Measurements from ENCODE around the gene SLC24A4.

- TF ChIP-seq, protein P1, sequence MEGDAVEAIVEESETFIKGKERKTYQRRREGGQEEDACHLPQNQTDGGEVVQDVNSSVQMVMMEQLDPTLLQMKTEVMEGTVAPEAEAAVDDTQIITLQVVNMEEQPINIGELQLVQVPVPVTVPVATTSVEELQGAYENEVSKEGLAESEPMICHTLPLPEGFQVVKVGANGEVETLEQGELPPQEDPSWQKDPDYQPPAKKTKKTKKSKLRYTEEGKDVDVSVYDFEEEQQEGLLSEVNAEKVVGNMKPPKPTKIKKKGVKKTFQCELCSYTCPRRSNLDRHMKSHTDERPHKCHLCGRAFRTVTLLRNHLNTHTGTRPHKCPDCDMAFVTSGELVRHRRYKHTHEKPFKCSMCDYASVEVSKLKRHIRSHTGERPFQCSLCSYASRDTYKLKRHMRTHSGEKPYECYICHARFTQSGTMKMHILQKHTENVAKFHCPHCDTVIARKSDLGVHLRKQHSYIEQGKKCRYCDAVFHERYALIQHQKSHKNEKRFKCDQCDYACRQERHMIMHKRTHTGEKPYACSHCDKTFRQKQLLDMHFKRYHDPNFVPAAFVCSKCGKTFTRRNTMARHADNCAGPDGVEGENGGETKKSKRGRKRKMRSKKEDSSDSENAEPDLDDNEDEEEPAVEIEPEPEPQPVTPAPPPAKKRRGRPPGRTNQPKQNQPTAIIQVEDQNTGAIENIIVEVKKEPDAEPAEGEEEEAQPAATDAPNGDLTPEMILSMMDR (conservative IDR thresholded peaks at IDR 0.05; ENCODE audit: low read depth, low read length), result no peak
- TF ChIP-seq RFX5 (IDR thresholded peaks at IDR 0.05; ENCODE audit: low read depth, low read length), result no peak
Measured at GRCh38 chr14:92400579-92401444, 77.8 kb downstream of the SLC24A4 start.

All from IMR-90 (cell line).